A673 (cell line): ENCODE measurements around the gene ZIC5.

Experiments used
- EZH2 ChIP-seq: fragments of 200-600 bp; sonication (generic); IDR thresholded peaks from 2 replicates; pipeline ENCODE4 v1.6.1; 2017; ENCODE audit warnings: borderline replicate concordance, low read depth, mild to moderate bottlenecking, mixed read lengths, antibody characterized with exemption, low read length; ENCODE audit not compliant: poor library complexity, severe bottlenecking
- TF ChIP-seq, protein P1 (sequence below): fragments of 300-800, 200-600 bp; sonication (generic); conservative IDR thresholded peaks from 2 replicates; pipeline ENCODE4 v1.5.1; 2017; ENCODE audit warnings: low read depth, mild to moderate bottlenecking, antibody characterized with exemption, low read length, moderate library complexity, mixed read lengths

DNA sequence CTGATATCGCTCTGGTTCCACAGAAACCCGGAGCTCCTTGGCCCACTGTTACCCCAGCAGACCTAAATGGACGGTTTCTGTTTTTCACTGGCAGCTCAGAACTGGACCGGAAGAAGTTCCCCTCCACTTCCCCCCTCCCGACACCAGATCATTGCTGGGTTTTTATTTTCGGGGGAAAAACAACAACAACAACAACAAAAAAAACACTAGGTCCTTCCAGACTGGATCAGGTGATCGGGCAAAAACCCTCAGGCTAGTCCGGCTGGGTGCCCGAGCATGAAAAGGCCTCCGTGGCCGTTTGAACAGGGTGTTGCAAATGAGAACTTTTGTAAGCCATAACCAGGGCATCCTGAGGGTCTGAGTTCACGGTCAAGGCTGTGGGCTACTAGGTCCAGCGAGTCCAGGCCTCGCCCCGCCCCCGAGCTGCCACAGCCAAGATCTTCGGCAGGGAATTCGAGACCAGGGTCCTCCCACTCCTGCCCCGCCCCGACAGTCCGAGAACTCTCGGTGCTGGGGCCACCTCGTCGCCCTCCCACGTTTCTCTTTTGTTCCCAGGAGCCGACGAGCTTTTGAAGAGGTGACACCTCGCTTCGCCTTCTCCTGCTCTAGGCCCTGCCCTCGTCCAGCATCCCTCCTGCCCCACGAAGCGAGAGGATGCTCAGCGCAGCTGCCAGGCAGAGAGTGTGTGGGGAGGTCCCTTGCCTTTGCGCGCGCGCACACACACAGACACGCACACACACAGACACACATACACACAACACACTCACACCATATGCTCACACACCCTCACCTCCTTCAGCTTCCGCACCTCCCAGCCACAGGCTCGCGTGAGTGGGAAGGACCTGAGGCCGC, 18.8 kb upstream of the ZIC5 start:
- TF ChIP-seq EZH2 = no peak
- TF ChIP-seq, protein P1, sequence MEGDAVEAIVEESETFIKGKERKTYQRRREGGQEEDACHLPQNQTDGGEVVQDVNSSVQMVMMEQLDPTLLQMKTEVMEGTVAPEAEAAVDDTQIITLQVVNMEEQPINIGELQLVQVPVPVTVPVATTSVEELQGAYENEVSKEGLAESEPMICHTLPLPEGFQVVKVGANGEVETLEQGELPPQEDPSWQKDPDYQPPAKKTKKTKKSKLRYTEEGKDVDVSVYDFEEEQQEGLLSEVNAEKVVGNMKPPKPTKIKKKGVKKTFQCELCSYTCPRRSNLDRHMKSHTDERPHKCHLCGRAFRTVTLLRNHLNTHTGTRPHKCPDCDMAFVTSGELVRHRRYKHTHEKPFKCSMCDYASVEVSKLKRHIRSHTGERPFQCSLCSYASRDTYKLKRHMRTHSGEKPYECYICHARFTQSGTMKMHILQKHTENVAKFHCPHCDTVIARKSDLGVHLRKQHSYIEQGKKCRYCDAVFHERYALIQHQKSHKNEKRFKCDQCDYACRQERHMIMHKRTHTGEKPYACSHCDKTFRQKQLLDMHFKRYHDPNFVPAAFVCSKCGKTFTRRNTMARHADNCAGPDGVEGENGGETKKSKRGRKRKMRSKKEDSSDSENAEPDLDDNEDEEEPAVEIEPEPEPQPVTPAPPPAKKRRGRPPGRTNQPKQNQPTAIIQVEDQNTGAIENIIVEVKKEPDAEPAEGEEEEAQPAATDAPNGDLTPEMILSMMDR = no peak
